Esophagus squamous epithelium (tissue), 4 donors: ENCODE measurements around the gene ZNF263.

Source experiments
- POLR2A ChIP-seq, 4 donors: fragments of 450-650 bp; IDR thresholded peaks; one replicate each; pipeline ENCODE4 v1.6.1; 2017; ENCODE audit warnings: antibody characterized with exemption in 4 of 4, mild to moderate bottlenecking in 4 of 4, moderate library complexity in 3 of 4
- TF ChIP-seq, protein P1 (sequence below), 6 experiments: fragments of 450-650 bp in 4 of 6; fragments of 200-600 bp in 2 of 6; sonication (generic) in 2 of 6; IDR thresholded peaks; one replicate each; pipeline ENCODE4 v1.5.1; 2016 to 2019; ENCODE audit warnings: antibody characterized with exemption in 6 of 6, mild to moderate bottlenecking in 4 of 6, moderate library complexity in 4 of 6

DNA sequence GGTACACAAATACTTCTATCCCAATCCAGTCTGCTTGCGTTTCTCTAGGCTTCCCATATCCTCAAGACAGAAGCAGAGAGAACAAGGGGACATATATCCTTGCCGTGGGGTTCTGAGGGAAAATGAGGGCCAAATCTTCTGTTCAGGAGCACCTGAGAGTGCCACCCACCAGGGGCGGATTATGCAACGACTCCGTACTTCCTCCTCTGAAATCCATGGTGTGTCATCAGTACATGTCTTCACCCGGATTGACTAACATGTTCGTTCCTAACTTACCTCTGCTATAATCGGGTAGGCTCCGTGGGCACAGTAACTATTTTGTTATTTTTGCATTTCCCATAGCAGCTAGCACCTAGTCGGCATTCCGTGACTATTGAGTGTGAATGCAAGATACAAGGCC lies 40.6 kb upstream of the ZNF263 start:
- TF ChIP-seq, protein P1, sequence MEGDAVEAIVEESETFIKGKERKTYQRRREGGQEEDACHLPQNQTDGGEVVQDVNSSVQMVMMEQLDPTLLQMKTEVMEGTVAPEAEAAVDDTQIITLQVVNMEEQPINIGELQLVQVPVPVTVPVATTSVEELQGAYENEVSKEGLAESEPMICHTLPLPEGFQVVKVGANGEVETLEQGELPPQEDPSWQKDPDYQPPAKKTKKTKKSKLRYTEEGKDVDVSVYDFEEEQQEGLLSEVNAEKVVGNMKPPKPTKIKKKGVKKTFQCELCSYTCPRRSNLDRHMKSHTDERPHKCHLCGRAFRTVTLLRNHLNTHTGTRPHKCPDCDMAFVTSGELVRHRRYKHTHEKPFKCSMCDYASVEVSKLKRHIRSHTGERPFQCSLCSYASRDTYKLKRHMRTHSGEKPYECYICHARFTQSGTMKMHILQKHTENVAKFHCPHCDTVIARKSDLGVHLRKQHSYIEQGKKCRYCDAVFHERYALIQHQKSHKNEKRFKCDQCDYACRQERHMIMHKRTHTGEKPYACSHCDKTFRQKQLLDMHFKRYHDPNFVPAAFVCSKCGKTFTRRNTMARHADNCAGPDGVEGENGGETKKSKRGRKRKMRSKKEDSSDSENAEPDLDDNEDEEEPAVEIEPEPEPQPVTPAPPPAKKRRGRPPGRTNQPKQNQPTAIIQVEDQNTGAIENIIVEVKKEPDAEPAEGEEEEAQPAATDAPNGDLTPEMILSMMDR (IDR thresholded peaks at IDR 0.05), result no peak
- no peak for TF ChIP-seq POLR2A (IDR thresholded peaks at IDR 0.05)
